GM12878 (cell line): ENCODE measurements around the gene SF1. TPM values are rescaled to one million over a fixed set of nuclear protein-coding genes. Genes with fewer than 3 reads are reported as not detected.

Source experiments
- BACH1 ChIP-seq: fragments of 450-650 bp; IDR thresholded peaks from 2 replicates; pipeline ENCODE4 v1.6.1; 2017; ENCODE audit warnings: mild to moderate bottlenecking, borderline replicate concordance
- BCL3 ChIP-seq: IDR thresholded peaks from 2 replicates; pipeline ENCODE4 v1.6.1; 2011; ENCODE audit warnings: borderline replicate concordance, low read depth, mild to moderate bottlenecking, moderate library complexity, low read length; ENCODE audit not compliant: insufficient read depth, poor library complexity, severe bottlenecking
- CBX5 ChIP-seq: sonication (generic); IDR thresholded peaks from 2 replicates; pipeline ENCODE4 v1.6.1; 2016; ENCODE audit warnings: low read depth, moderate library complexity, mild to moderate bottlenecking, inconsistent platforms
- CHD2 ChIP-seq: IDR thresholded peaks from 2 replicates; pipeline ENCODE4 v1.6.1; 2011; ENCODE audit warnings: low read depth, low read length, improper control_type of control experiment, borderline replicate concordance
- CREM ChIP-seq: IDR thresholded peaks from 2 replicates; pipeline ENCODE4 v1.6.1; 2014; ENCODE audit warnings: antibody characterized with exemption, low read depth
- GABPA ChIP-seq: IDR thresholded peaks from 2 replicates; pipeline ENCODE4 v1.6.1; 2014; ENCODE audit warnings: antibody characterized with exemption, low read depth, mild to moderate bottlenecking, inconsistent platforms
- JUNB ChIP-seq: IDR thresholded peaks from 2 replicates; pipeline ENCODE4 v1.6.1; 2016; ENCODE audit warnings: antibody characterized with exemption, mild to moderate bottlenecking
- KDM1A ChIP-seq: fragments of 200-600 bp; sonication (generic); IDR thresholded peaks from 2 replicates; pipeline ENCODE4 v1.6.1; 2016; ENCODE audit warnings: borderline replicate concordance
- MEF2A ChIP-seq: IDR thresholded peaks from 2 replicates; pipeline ENCODE4 v1.6.1; 2011; ENCODE audit warnings: low read depth, mild to moderate bottlenecking, low read length, moderate library complexity; ENCODE audit not compliant: insufficient read depth
- MYC ChIP-seq: IDR thresholded peaks from 2 replicates; pipeline ENCODE4 v1.6.1; 2011; ENCODE audit warnings: mild to moderate bottlenecking, low read length, moderate library complexity, inconsistent platforms; ENCODE audit not compliant: insufficient read depth, insufficient replicate concordance, insufficient read length, severe bottlenecking
- NFXL1 ChIP-seq: fragments of 450-650 bp; IDR thresholded peaks from 2 replicates; pipeline ENCODE4 v1.6.1; 2017; ENCODE audit warnings: antibody characterized with exemption, mild to moderate bottlenecking, borderline replicate concordance
- NR2C2 ChIP-seq: IDR thresholded peaks from 2 replicates; pipeline ENCODE4 v1.6.1; 2011; ENCODE audit warnings: borderline replicate concordance, low read depth; ENCODE audit not compliant: control insufficient read depth, insufficient read length
- PKNOX1 ChIP-seq: fragments of 450-650 bp; IDR thresholded peaks from 2 replicates; pipeline ENCODE4 v1.6.1; 2016; ENCODE audit warnings: mild to moderate bottlenecking
- PML ChIP-seq: IDR thresholded peaks from 2 replicates; pipeline ENCODE4 v1.6.1; 2012; ENCODE audit warnings: low read length, inconsistent platforms
- RAD21 ChIP-seq: IDR thresholded peaks from 2 replicates; pipeline ENCODE4 v1.6.1; 2011; ENCODE audit warnings: mild to moderate bottlenecking, low read depth, low read length, moderate library complexity; ENCODE audit not compliant: insufficient read depth
- RUNX3 ChIP-seq: IDR thresholded peaks from 2 replicates; pipeline ENCODE4 v1.6.1; 2012; ENCODE audit warnings: low read length, inconsistent platforms
- SPI1 ChIP-seq: IDR thresholded peaks from 2 replicates; pipeline ENCODE4 v1.6.1; 2011; ENCODE audit warnings: low read depth, mild to moderate bottlenecking, low read length, moderate library complexity, borderline replicate concordance; ENCODE audit not compliant: insufficient read depth
- SUPT20H ChIP-seq: IDR thresholded peaks from 2 replicates; pipeline ENCODE4 v1.6.1; 2011; ENCODE audit warnings: low read depth, mild to moderate bottlenecking, low read length, moderate library complexity, borderline replicate concordance; ENCODE audit not compliant: control insufficient read depth
- TCF3 ChIP-seq: IDR thresholded peaks from 2 replicates; pipeline ENCODE4 v1.6.1; 2012; ENCODE audit warnings: low read depth, mild to moderate bottlenecking, low read length, borderline replicate concordance; ENCODE audit not compliant: insufficient read depth
- YY1 ChIP-seq: IDR thresholded peaks from 2 replicates; pipeline ENCODE4 v1.6.1; 2011; ENCODE audit warnings: low read depth, mild to moderate bottlenecking, low read length
- ZBTB11 ChIP-seq: fragments of 450-650 bp; formaldehyde crosslinking; IDR thresholded peaks from 2 replicates; pipeline ENCODE4 v1.5.0; 2022; ENCODE audit warnings: mild to moderate bottlenecking, missing genetic modification characterization
- polyA plus RNA-seq, 11 experiments: library from polyadenylated mRNA; depleted of rRNA in 4 of 11; unstranded in 6 of 11; stranded (reverse) in 5 of 11; fragments of >200 nt; fragmentation: Nextera tagmentation in 4 of 11; fragmentation: Illumina TruSeq in 1 of 11; extraction: Ambion mirVana in 4 of 11; extraction: Trizol in 1 of 11; gene quantifications; 1 replicate in 1 of 11; 2 replicates in 10 of 11; pipeline versions ENCODE4 v1.2.1 to v1.2.3, GENCODE V29; 2011 to 2016; ENCODE audit warnings: inconsistent platforms in 2 of 11, missing spikeins in 2 of 11, low read depth in 1 of 11
- total RNA-seq, 4 experiments: library from RNA; depleted of rRNA in 3 of 4; stranded (reverse); fragments of >200 nt in 3 of 4; fragmentation: Illumina TruSeq in 1 of 4; extraction: Trizol in 1 of 4; gene quantifications; 2 replicates each; pipeline versions ENCODE4 v1.2.1 to v1.2.3, GENCODE V29; 2013 to 2021
- TF ChIP-seq, protein P1 (sequence below): IDR thresholded peaks from 2 replicates; pipeline ENCODE4 v1.6.1; 2012; ENCODE audit warnings: low read depth, low read length, improper control_type of control experiment
- TF ChIP-seq, protein P2 (sequence below): IDR thresholded peaks from 2 replicates; pipeline ENCODE4 v1.6.1; 2012; ENCODE audit warnings: low read depth, low read length, improper control_type of control experiment

SF1 gene
- total and polyA plus RNA-seq, 10 of the 15 experiments (the other 5 are each of a cell fraction or from before 2014, with no cell fraction given) = 13.6 to 337 (median 103) TPM

GRCh38 chr11:64810271-64810890, 32.0 kb upstream of the SF1 start, which contains the start of gene MEN1 (continued):
- TF ChIP-seq PKNOX1 (no peak), NR2C2 (no peak), NFXL1 (no peak), MYC (no peak), TCF3 (no peak), BACH1 (no peak), BCL3 (no peak), ZBTB11 (CRISPR knock-in tag) (no peak), SUPT20H (no peak), PML (no peak), GABPA (peak; percentile 80; the same call in 1 of the 2 replicates), CREM (no peak), RAD21 (no peak), CBX5 (no peak), MEF2A (no peak), JUNB (no peak), YY1 (peak; percentile 60; the same call in 1 of the 2 replicates), RUNX3 (peak; percentile 47), KDM1A (no peak), SPI1 (0 out of 2 replicates have a peak, but pooled peaks have one; percentile 5), CHD2 (peak; percentile 44; the same call in 1 of the 2 replicates)
- TF ChIP-seq, protein P1, sequence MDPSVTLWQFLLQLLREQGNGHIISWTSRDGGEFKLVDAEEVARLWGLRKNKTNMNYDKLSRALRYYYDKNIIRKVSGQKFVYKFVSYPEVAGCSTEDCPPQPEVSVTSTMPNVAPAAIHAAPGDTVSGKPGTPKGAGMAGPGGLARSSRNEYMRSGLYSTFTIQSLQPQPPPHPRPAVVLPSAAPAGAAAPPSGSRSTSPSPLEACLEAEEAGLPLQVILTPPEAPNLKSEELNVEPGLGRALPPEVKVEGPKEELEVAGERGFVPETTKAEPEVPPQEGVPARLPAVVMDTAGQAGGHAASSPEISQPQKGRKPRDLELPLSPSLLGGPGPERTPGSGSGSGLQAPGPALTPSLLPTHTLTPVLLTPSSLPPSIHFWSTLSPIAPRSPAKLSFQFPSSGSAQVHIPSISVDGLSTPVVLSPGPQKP = 0 out of 2 replicates have a peak, but pooled peaks have one; percentile 47
- TF ChIP-seq, protein P2, sequence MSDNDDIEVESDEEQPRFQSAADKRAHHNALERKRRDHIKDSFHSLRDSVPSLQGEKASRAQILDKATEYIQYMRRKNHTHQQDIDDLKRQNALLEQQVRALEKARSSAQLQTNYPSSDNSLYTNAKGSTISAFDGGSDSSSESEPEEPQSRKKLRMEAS = peak; percentile 13; the same call in 1 of the 2 replicates
